ENCODE measurements around the gene HERC2. TPM values are rescaled to one million over a fixed set of nuclear protein-coding genes. Genes with fewer than 3 reads are reported as not detected.

The HERC2 gene
- total and polyA plus RNA-seq, 2 donors (not counting 3 experiments of a cell fraction or from before 2014, with no cell fraction given) = 46.1 to 83.9 TPM

DNA sequence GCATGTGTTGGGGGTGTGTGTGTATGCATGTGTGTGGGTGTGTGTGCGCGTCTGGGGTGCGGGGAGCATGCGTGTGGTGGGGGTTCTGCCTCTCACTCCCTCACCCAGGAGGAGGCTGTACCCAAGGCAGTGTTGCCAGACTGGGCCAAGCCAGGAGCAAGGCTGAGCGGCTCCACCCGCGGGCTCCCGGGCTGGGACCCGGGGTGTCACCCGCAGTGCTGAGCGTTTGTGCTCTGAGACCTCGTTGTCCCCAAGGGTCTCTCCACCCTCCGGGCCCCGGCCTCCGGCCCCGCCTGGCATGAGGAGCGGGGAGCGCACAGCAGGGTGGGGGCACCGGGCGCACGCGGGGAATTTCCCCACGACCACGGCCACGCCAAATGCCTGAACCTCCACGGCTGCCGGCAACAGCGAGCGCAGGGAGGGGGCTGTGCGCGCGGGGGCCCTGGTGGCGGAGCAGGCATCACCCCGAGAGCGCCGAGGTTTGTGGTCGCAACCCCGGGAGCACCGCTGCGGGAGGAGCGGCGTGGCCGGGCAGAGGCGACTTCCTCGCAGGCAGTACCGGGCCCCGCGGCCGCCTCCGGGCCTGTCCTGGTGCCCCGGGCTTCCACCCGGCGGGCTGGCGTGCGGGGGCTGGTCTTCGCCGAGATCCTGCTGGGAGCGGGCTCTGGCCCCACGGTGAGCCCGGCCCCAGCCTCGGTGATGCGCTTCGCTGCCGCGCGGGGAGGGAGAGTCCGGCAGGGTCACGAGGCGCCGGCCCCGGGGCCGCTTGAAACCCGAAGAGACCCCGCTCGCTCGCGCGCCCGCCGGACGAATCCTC is 215.5 kb downstream of the HERC2 start:
- CTCF ChIA-PET = interaction anchor here (1.2 to 4.8 kb wide), 2 partner anchors 10 to 19 kb away, joined by 5 to 35 read pairs; no protein-coding TSS in a partner anchor
- DNase-seq (ENCODE audit: low read depth, low spot score) (no peak), FAIRE-seq (no peak)
- Histone ChIP-seq H3K36me3 (ENCODE audit: control insufficient read depth in 2 of 2, extremely low read depth in 1 of 2, insufficient read depth in 2 of 2, low read length in 2 of 2) (peaks cover 2 to 3% of the 10 kb centered on the region in 2 experiments), H3K9ac (replicated peaks; ENCODE audit: extremely low read depth, insufficient read depth, low read length) (no peak overlapping the region), H3K9me1 (replicated peaks; ENCODE audit: control insufficient read depth, extremely low read depth, insufficient read depth, low read length) (no peaks in the 10 kb centered on the region), H3K27ac (ENCODE audit: insufficient read depth, low read depth, low read length) (no peak overlapping the region), H3K4me1 (ENCODE audit: control insufficient read depth, extremely low read depth, insufficient read depth, low read length) (peaks cover 10% of the 10 kb centered on the region), H3K79me2 (ENCODE audit: control insufficient read depth, insufficient read depth, low read length) (no peaks in the 10 kb centered on the region), H3K4me3 (replicated peaks in 1 of 3; ENCODE audit: insufficient read depth in 1 of 3, low read depth in 1 of 3, low read length in 3 of 3) (peak overlapping the region; percentile 45 to 59 (median 57)), H3K4me2 (ENCODE audit: insufficient read depth, low read length) (peak overlapping the region; percentile 83), H2AFZ (ENCODE audit: low read depth, low read length) (peak overlapping the region; percentile 69), H3K9me3 (replicated peaks; ENCODE audit: control insufficient read depth, insufficient read depth, low read length) (no peaks in the 10 kb centered on the region), H4K20me1 (replicated peaks; ENCODE audit: control insufficient read depth, extremely low read depth, insufficient read depth, low read length) (no peaks in the 10 kb centered on the region), H3K27me3 (ENCODE audit: control insufficient read depth in 2 of 2, insufficient read depth in 2 of 2, low read length in 2 of 2) (no peaks in the 10 kb centered on the region)
- BruUV-seq (replicated peaks) = no TSS peak
- intact Hi-C loops (cut with micrococcal nuclease) (no loop called here), dilution Hi-C loops (cut with MboI; ENCODE audit: extremely low pct_ligation_motif_present, low sequenced_read_pairs) (no loop called here)
- TF ChIP-seq FOS (IDR thresholded peaks at IDR 0.05; ENCODE audit: borderline replicate concordance, insufficient read depth, low read length) = no peak
- no peak for TF ChIP-seq EZH2 (IDR thresholded peaks at IDR 0.05; ENCODE audit: borderline replicate concordance, low read depth, low read length, severe bottlenecking)
- no peak for TF ChIP-seq GATA2 (IDR thresholded peaks at IDR 0.05; ENCODE audit: insufficient read depth, insufficient read length, low read depth, low read length)
- no peak for TF ChIP-seq JUN (IDR thresholded peaks at IDR 0.05; ENCODE audit: borderline replicate concordance, insufficient read depth, insufficient read length, low read depth)
- TF ChIP-seq MYC (IDR thresholded peaks at IDR 0.05; ENCODE audit: low read depth, low read length) = no peak
- no peak for TF ChIP-seq POLR2AphosphoS5 (IDR thresholded peaks at IDR 0.05; ENCODE audit: insufficient read depth, low read depth, low read length)
- no peak for TF ChIP-seq POLR2A (IDR thresholded peaks at IDR 0.05; ENCODE audit: low read depth, low read length)
- TF ChIP-seq, protein P1, sequence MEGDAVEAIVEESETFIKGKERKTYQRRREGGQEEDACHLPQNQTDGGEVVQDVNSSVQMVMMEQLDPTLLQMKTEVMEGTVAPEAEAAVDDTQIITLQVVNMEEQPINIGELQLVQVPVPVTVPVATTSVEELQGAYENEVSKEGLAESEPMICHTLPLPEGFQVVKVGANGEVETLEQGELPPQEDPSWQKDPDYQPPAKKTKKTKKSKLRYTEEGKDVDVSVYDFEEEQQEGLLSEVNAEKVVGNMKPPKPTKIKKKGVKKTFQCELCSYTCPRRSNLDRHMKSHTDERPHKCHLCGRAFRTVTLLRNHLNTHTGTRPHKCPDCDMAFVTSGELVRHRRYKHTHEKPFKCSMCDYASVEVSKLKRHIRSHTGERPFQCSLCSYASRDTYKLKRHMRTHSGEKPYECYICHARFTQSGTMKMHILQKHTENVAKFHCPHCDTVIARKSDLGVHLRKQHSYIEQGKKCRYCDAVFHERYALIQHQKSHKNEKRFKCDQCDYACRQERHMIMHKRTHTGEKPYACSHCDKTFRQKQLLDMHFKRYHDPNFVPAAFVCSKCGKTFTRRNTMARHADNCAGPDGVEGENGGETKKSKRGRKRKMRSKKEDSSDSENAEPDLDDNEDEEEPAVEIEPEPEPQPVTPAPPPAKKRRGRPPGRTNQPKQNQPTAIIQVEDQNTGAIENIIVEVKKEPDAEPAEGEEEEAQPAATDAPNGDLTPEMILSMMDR (IDR thresholded peaks at IDR 0.05; ENCODE audit: extremely low read depth in 1 of 2, insufficient read depth in 1 of 2, low read depth in 1 of 2, low read length in 2 of 2) = no peak
- TF ChIP-seq, protein P2, sequence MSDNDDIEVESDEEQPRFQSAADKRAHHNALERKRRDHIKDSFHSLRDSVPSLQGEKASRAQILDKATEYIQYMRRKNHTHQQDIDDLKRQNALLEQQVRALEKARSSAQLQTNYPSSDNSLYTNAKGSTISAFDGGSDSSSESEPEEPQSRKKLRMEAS (IDR thresholded peaks at IDR 0.05; ENCODE audit: insufficient read depth, insufficient read length) = no peak
- POLR2A ChIA-PET = no interaction called here
